B cell (primary cell): ENCODE results near the gene EXOC3.

Source experiments
- EZH2 ChIP-seq: IDR thresholded peaks from 2 replicates; pipeline ENCODE4 v1.6.1; 2012; ENCODE audit warnings: borderline replicate concordance, low read depth, mild to moderate bottlenecking, moderate library complexity, low read length; ENCODE audit not compliant: insufficient read depth, poor library complexity, severe bottlenecking
- TF ChIP-seq, protein P1 (sequence below): fragments of 200-600 bp; IDR thresholded peaks from one replicate; pipeline ENCODE4 v1.8.0; 2022; ENCODE audit warnings: antibody characterized with exemption, mild to moderate bottlenecking

DNA sequence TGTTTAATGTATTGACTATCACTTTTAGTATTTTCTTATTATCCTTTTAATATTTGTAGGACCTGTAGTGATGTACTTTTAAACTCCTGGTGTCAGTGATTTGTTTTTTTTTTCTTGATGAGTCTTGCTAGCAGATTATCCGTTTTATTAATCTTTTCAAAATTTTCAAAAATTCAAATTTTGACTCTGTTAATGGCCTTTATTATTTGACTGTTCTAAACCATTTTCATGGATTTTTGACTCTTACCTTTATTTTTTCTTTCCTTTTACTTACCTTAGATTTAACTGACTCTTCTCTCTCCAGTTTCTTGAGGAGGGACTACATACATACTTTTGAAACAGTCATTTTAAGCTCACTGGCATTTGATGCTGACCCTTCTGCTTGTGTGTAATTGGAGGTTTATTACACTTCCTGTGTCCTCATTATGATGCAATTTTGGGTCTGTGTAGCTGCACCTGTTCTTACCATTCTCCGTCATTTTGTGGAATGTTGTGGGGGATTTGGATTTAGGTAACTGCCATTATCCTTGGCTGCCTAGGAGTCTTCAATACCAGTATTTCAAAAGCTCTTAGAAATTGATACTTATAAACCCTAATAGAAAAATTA lies 32.0 kb upstream of the EXOC3 start:
- TF ChIP-seq, protein P1, sequence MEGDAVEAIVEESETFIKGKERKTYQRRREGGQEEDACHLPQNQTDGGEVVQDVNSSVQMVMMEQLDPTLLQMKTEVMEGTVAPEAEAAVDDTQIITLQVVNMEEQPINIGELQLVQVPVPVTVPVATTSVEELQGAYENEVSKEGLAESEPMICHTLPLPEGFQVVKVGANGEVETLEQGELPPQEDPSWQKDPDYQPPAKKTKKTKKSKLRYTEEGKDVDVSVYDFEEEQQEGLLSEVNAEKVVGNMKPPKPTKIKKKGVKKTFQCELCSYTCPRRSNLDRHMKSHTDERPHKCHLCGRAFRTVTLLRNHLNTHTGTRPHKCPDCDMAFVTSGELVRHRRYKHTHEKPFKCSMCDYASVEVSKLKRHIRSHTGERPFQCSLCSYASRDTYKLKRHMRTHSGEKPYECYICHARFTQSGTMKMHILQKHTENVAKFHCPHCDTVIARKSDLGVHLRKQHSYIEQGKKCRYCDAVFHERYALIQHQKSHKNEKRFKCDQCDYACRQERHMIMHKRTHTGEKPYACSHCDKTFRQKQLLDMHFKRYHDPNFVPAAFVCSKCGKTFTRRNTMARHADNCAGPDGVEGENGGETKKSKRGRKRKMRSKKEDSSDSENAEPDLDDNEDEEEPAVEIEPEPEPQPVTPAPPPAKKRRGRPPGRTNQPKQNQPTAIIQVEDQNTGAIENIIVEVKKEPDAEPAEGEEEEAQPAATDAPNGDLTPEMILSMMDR = no peak
- TF ChIP-seq EZH2 = no peak
